ENCODE measurements around the gene CACNB2. TPM values are rescaled to one million over a fixed set of nuclear protein-coding genes. Genes with fewer than 3 reads are reported as not detected.

The CACNB2 gene
- polyA plus RNA-seq, 1 experiment: 0.12 TPM

GRCh38 chr10:18532881-18533535, 392.8 kb downstream of the CACNB2 start:
- Histone ChIP-seq H3K27me3 (ENCODE audit: control insufficient read depth, insufficient read depth, low read length) (no peaks in the 10 kb centered on the region), H3K36me3 (ENCODE audit: control insufficient read depth, insufficient read depth, low read length) (no peaks in the 10 kb centered on the region), H3K4me3 (ENCODE audit: low read depth, low read length) (no peak overlapping the region)
- TF ChIP-seq, protein P1, sequence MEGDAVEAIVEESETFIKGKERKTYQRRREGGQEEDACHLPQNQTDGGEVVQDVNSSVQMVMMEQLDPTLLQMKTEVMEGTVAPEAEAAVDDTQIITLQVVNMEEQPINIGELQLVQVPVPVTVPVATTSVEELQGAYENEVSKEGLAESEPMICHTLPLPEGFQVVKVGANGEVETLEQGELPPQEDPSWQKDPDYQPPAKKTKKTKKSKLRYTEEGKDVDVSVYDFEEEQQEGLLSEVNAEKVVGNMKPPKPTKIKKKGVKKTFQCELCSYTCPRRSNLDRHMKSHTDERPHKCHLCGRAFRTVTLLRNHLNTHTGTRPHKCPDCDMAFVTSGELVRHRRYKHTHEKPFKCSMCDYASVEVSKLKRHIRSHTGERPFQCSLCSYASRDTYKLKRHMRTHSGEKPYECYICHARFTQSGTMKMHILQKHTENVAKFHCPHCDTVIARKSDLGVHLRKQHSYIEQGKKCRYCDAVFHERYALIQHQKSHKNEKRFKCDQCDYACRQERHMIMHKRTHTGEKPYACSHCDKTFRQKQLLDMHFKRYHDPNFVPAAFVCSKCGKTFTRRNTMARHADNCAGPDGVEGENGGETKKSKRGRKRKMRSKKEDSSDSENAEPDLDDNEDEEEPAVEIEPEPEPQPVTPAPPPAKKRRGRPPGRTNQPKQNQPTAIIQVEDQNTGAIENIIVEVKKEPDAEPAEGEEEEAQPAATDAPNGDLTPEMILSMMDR (IDR thresholded peaks at IDR 0.05; ENCODE audit: insufficient read depth, low read depth, low read length): no peak
- ChIA-PET CTCF (interaction anchor here (1.1 kb wide), 1 partner anchor 8 kb away, joined by 4 read pairs; no protein-coding TSS in a partner anchor), POLR2A (no interaction called here)
- DNase-seq (ENCODE audit: low read depth): no peak

GRCh38 chr10:18533896-18534295, 393.7 kb downstream of the CACNB2 start:
- TF ChIP-seq, protein P1 (IDR thresholded peaks at IDR 0.05; ENCODE audit: insufficient read depth, low read depth, low read length): no peak
- Histone ChIP-seq H3K36me3 (ENCODE audit: control insufficient read depth, insufficient read depth, low read length) (no peaks in the 10 kb centered on the region), H3K4me3 (ENCODE audit: low read depth, low read length) (no peak overlapping the region), H3K27me3 (ENCODE audit: control insufficient read depth, insufficient read depth, low read length) (no peaks in the 10 kb centered on the region)
- CTCF ChIA-PET: interaction anchor here (1.1 kb wide), 1 partner anchor 9 kb away, joined by 4 read pairs; no protein-coding TSS in a partner anchor
- no peak for DNase-seq (ENCODE audit: low read depth)
- POLR2A ChIA-PET: no interaction called here

DNA sequence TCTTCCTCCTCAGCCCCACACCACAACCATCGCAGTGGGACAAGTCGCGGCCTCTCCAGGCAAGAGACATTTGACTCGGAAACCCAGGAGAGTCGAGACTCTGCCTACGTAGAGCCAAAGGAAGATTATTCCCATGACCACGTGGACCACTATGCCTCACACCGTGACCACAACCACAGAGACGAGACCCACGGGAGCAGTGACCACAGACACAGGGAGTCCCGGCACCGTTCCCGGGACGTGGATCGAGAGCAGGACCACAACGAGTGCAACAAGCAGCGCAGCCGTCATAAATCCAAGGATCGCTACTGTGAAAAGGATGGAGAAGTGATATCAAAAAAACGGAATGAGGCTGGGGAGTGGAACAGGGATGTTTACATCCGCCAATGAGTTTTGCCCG, 399.1 kb downstream of the CACNB2 start:
- Histone ChIP-seq H3K4me3 (ENCODE audit: low read depth, low read length) (no peak overlapping the region), H3K27me3 (ENCODE audit: control insufficient read depth, insufficient read depth, low read length) (no peaks in the 10 kb centered on the region), H3K36me3 (ENCODE audit: control insufficient read depth, insufficient read depth, low read length) (0 out of 2 replicates have a peak, but pooled peaks cover 2% of the 10 kb centered on the region)
- ChIA-PET CTCF (interaction anchor here (0.9 kb wide), 1 partner anchor 11 kb away, joined by 3 read pairs; no protein-coding TSS in a partner anchor), POLR2A (no interaction called here)
- no peak for DNase-seq (ENCODE audit: low read depth)
- TF ChIP-seq, protein P1 (IDR thresholded peaks at IDR 0.05; ENCODE audit: insufficient read depth, low read depth, low read length): no peak

- Histone ChIP-seq H3K36me3 (ENCODE audit: control insufficient read depth, insufficient read depth, low read length) (0 out of 2 replicates have a peak, but pooled peaks cover 2% of the 10 kb centered on the region), H3K4me3 (ENCODE audit: low read depth, low read length) (no peak overlapping the region), H3K27me3 (ENCODE audit: control insufficient read depth, insufficient read depth, low read length) (no peaks in the 10 kb centered on the region)
- ChIA-PET POLR2A (no interaction called here), CTCF (no interaction called here)
- no peak for DNase-seq (ENCODE audit: low read depth)
- TF ChIP-seq, protein P1 (IDR thresholded peaks at IDR 0.05; ENCODE audit: insufficient read depth, low read depth, low read length): no peak
Observed at GRCh38 chr10:18540195-18540594, 400.0 kb downstream of the CACNB2 start.

DNA sequence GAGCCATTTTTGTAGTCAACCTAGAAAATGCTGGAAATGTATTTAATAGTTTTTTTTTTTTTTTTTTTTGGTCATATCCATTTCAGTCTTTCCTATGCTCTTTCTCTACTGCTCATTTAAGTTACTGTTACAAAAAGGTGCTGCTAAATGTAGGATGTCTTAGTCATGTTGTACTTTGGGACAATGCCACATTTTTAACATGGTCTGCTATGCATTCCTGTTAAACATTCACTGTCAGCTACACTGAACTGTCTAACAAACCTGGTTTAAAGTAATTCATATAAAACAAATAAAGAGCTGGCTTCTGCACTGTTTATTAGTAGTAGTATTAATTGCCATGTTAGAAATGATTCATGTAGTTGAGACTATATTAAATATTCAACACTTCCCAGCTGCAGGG, 402.6 kb downstream of the CACNB2 start:
- ChIA-PET POLR2A (no interaction called here), CTCF (interaction anchor here (0.7 kb wide), 1 partner anchor 469 kb away, joined by 4 read pairs; no protein-coding TSS in a partner anchor)
- TF ChIP-seq, protein P1 (IDR thresholded peaks at IDR 0.05; ENCODE audit: insufficient read depth, low read depth, low read length): no peak
- no peak for DNase-seq (ENCODE audit: low read depth)
- Histone ChIP-seq H3K36me3 (ENCODE audit: control insufficient read depth, insufficient read depth, low read length) (0 out of 2 replicates have a peak, but pooled peaks cover 2% of the 10 kb centered on the region), H3K4me3 (ENCODE audit: low read depth, low read length) (no peak overlapping the region), H3K27me3 (ENCODE audit: control insufficient read depth, insufficient read depth, low read length) (no peaks in the 10 kb centered on the region)

Measured in BJ (cell line).